ENCODE measurements around the gene VAMP8. TPM values are rescaled to one million over a fixed set of nuclear protein-coding genes. Genes with fewer than 3 reads are reported as not detected.

VAMP8 gene
- total RNA-seq, 2 donors from 2014 or later, result 80.4 to 146 TPM

- Mint-ChIP-seq H3K36me3 (ENCODE audit: low read depth) (peaks cover 26% of the 10 kb centered on the region), H3K4me1 (peaks cover 21% of the 10 kb centered on the region), H3K27ac (no peak overlapping the region), H3K27me3 (ENCODE audit: insufficient read depth) (no peaks in the 10 kb centered on the region), H3K9me3 (no peaks in the 10 kb centered on the region), H3K4me3 (no peak overlapping the region)
- peaks cover 34% of the 10 kb centered on the region for H3K36me3 ChIP-seq (ENCODE audit: control insufficient read depth, insufficient read depth, low read length)
- H3K9ac ChIP-seq (ENCODE audit: extremely low read depth, low read length, poor library complexity, severe bottlenecking), result no peak overlapping the region
- no peak overlapping the region for H3K4me3 ChIP-seq (ENCODE audit: low read length)
- 87 to 93% methylated on average over 3 of the region's 3 CpGs for WGBS, 2 experiments (ENCODE audit: insufficient coverage in 1 of 2, insufficient read length in 1 of 2)
- no peaks in the 10 kb centered on the region for H3K9me3 ChIP-seq (ENCODE audit: control insufficient read depth, low read length)
- DNase-seq, result no peak
- H3K4me1 ChIP-seq (ENCODE audit: control insufficient read depth, insufficient read depth, low read length), result peaks cover 13% of the 10 kb centered on the region
- no peaks in the 10 kb centered on the region for H3K27me3 ChIP-seq (ENCODE audit: control insufficient read depth, insufficient read depth, low read length, poor library complexity, severe bottlenecking)
- no peak overlapping the region for H3K27ac ChIP-seq (ENCODE audit: low read depth, low read length)
- no peak for TF ChIP-seq CTCF (conservative IDR thresholded peaks at IDR 0.05)
Observed at GRCh38 chr2:85600235-85600575, 22.8 kb downstream of the VAMP8 start.

GRCh38 chr2:85600951-85601770, 23.8 kb downstream of the VAMP8 start:
- H3K27ac ChIP-seq (ENCODE audit: low read depth, low read length), result no peak overlapping the region
- H3K27ac Mint-ChIP-seq, result peak overlapping the region; percentile 10
- WGBS, 2 experiments (ENCODE audit: insufficient coverage in 1 of 2, insufficient read length in 1 of 2), result 90 to 95% methylated on average over 4 to 6 of the region's 6 CpGs

GRCh38 chr2:85601771-85602475, 24.5 kb downstream of the VAMP8 start:
- H3K36me3 Mint-ChIP-seq (ENCODE audit: low read depth), result peaks cover 21% of the 10 kb centered on the region
- H3K36me3 ChIP-seq (ENCODE audit: control insufficient read depth, insufficient read depth, low read length), result peaks cover 45% of the 10 kb centered on the region
- peak overlapping the region; percentile 84 for H3K4me3 Mint-ChIP-seq
- no peak for TF ChIP-seq CTCF (conservative IDR thresholded peaks at IDR 0.05)
- H3K9me3 Mint-ChIP-seq, result no peaks in the 10 kb centered on the region
- peaks cover 15% of the 10 kb centered on the region for H3K4me1 ChIP-seq (ENCODE audit: control insufficient read depth, insufficient read depth, low read length)
- peak overlapping the region; percentile 81 for H3K4me3 ChIP-seq (ENCODE audit: low read length)
- peak overlapping the region; percentile 10 for H3K27ac Mint-ChIP-seq
- peaks cover 12% of the 10 kb centered on the region for H3K4me1 Mint-ChIP-seq
- no peak overlapping the region for H3K27ac ChIP-seq (ENCODE audit: low read depth, low read length)
- DNase-seq, result no peak
- H3K27me3 ChIP-seq (ENCODE audit: control insufficient read depth, insufficient read depth, low read length, poor library complexity, severe bottlenecking), result no peaks in the 10 kb centered on the region
- H3K9ac ChIP-seq (ENCODE audit: extremely low read depth, low read length, poor library complexity, severe bottlenecking), result peak overlapping the region; percentile 54
- 12 to 13% methylated on average over 5 to 36 of the region's 36 CpGs for WGBS, 2 experiments (ENCODE audit: insufficient coverage in 1 of 2, insufficient read length in 1 of 2)
- H3K27me3 Mint-ChIP-seq (ENCODE audit: insufficient read depth), result no peaks in the 10 kb centered on the region
- H3K9me3 ChIP-seq (ENCODE audit: control insufficient read depth, low read length), result no peaks in the 10 kb centered on the region

More at GRCh38 chr2:85600951-85601770, 23.8 kb downstream of the VAMP8 start:
- Mint-ChIP-seq H3K9me3 (no peaks in the 10 kb centered on the region), H3K4me3 (peak overlapping the region; percentile 84), H3K36me3 (ENCODE audit: low read depth) (peaks cover 26% of the 10 kb centered on the region), H3K27me3 (ENCODE audit: insufficient read depth) (no peaks in the 10 kb centered on the region), H3K4me1 (peaks cover 18% of the 10 kb centered on the region)
- Histone ChIP-seq H3K4me1 (ENCODE audit: control insufficient read depth, insufficient read depth, low read length) (peaks cover 15% of the 10 kb centered on the region), H3K9me3 (ENCODE audit: control insufficient read depth, low read length) (no peaks in the 10 kb centered on the region), H3K4me3 (ENCODE audit: low read length) (peak overlapping the region; percentile 81), H3K27me3 (ENCODE audit: control insufficient read depth, insufficient read depth, low read length, poor library complexity, severe bottlenecking) (no peaks in the 10 kb centered on the region), H3K36me3 (ENCODE audit: control insufficient read depth, insufficient read depth, low read length) (peaks cover 44% of the 10 kb centered on the region), H3K9ac (ENCODE audit: extremely low read depth, low read length, poor library complexity, severe bottlenecking) (peak overlapping the region; percentile 54)
- DNase-seq, result peak; percentile 35
- no peak for TF ChIP-seq CTCF (conservative IDR thresholded peaks at IDR 0.05)

Data from endodermal cell (in vitro differentiated cells).